IPS-NIHi7 (cell line): ENCODE results near the gene STK39.

Experiments used
- DNase-seq: peaks from one replicate; pipeline ENCODE4 v3.0.0; 2012; ENCODE audit warnings: mixed read lengths; ENCODE audit errors: extremely low spot score

Gene STK39

DNA sequence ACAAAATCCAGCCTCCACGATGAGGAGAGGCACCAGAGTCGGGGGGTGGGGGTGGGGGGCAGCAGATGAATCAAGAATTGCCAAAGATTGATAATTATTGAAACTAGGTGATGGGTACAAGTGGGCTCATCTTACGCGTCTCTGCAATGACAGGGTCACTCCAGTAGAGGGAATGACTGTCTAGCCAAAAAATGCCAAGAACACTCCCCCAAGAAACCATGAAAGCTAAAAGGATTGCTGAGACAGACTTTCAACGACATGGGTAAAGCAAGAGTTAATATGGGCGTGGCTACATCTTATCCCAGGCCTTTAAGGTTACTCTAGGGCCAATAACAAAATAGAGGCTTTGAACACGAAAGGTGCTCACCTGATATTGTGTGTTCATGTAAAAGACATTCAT, 86.5 kb downstream of the STK39 start:
- peak; percentile 79 for DNase-seq

DNA sequence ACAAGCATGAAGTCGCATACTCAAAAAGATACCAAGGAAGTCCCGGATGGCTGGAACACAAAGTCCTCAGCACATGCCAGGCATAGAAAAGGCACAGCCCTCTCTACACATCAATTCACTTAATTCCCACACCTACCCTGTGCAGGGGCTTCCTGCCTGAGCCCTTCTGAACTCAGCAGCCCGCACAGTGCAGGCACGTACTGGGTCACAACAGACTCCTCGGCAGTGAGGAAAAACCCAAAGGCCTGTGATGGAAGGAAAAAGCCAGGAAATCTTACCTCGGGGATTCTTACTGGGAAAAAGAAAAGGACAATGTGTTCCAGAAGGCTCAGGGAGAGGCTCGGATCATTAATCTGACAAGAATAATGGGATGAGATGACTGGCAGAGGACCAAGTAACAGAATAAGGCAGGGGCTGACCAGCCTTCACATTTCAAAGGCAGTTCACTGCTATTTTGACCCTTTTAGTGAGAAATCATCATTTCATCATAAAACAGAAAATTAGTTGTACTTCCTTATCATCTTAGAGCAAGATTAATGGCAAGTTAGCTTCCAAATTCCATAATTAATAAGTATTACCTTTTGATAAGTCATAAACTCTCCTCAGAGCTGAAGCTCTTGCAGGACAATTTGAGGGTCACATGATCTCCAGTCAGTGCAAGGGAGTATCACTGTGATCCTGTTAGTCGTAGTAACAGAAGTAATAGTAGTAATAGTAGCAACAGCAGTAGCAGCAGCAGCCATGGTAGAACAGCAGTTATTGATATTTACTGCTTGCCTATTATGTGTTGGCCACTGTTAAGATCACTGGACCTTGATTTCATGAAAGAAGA, 87.4 kb downstream of the STK39 start:
- no peak for DNase-seq

DNA sequence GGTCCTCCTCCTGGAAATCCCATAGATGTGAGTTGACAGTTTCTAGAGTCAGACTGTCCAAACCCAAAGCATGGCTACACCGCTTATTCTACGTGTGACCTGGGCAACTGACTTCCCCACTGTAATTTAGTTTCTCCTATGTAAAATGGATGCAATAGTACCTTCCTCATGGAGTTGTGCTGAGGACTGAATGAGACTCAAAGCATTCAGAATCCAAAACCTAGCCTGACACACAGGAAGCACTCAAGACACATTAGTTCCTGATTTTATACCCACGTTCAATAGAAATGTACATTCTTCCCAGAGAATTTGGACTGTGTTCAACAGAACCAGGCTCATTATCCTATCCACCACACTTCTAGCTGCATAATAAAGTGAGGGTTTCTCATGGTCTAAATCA, 88.8 kb downstream of the STK39 start:
- DNase-seq = no peak

DNA sequence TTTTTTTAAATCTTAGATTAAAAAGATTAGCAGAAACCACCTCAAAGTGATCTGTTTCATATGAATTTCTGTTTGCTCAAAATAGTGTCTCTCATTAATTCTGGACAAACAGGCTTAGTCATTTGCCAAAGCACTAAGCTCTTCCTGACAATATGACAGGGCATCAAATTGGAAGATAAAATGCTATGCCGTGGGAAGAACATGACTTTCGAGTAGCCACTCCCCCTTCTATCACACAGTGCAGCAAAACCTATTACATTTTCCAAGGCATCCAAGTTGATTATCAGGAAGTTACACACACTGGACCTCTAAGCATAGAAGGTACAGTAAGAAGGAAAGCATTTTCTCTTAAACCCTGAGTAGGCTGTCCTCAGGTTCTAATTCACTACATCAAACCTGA, 89.5 kb downstream of the STK39 start:
- DNase-seq = no peak

DNA sequence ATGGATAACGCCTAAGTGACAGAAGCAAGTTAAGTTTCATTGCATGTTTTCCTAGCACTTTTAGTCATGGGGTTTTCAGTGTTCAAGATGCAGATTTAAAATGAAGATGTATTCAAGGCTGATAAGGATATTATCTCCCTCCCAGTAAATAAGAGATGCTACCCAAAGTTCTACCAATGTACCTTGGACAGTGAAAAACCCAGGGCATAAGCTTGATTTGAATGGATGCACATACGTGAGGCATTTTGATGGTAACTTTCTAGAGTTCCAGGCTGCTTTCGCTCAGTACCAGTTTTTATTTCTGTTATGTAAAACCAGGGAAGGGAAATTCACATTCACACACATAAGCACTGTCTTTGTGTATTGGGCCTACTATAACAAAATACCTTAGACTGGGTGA, 90.3 kb downstream of the STK39 start:
- no peak for DNase-seq

DNA sequence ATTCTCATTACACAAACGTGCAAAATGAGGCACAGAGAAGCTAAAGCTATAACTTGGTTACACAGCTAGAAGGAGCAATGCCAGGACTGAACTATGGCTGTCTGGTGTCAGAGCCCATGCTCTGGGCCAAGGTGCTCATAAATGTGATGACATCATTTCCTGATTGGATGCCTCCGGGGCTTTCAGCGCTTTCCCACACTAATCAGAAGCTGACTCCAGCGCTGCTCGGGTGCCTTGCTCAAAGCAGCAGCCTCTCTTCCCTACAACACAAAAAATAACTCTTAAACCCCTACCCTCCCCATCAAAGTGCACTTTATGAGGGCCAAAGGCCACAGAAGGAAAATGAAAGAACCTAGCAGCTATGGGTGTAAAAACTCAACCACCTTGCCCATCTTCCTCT, 90.7 kb downstream of the STK39 start:
- no peak for DNase-seq

DNA sequence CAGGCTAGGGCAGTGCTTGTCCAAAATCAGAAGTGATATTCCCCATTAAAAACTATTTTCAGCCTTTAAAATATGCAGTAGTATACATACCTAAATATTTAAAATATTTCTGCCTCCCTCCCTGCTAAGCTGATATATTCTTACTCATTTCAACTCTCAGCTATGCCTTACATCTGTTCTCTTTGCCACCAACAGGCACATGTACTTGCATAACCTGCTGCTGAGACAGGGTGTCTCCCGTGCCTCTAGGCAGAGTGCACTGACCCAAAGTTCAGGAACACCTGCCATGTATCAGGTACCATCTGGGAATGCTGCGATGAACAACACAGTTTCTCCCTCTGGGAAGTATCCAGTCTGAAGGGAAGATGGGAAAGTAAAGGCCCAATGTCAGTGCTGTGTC, 91.7 kb downstream of the STK39 start:
- no peak for DNase-seq

DNA sequence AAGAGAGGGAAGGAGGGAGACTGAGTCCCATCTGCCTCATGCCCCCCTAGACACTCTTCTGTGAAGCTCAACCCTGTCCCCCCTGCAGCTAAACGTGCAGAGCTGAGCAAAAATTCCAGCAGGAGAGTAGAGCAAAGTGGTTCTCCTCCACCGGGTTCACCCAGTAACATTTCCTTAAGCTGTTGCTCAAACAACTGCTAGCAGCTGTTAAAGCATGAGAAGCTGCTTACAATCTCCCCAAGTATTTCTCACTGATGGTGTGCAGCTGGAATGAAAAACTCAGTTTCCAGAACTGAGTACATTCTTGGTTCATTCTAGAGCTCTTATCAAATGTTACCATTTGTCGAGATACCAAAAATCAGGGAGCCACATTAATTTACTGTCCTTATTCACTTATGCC, 92.3 kb downstream of the STK39 start:
- DNase-seq = no peak

DNA sequence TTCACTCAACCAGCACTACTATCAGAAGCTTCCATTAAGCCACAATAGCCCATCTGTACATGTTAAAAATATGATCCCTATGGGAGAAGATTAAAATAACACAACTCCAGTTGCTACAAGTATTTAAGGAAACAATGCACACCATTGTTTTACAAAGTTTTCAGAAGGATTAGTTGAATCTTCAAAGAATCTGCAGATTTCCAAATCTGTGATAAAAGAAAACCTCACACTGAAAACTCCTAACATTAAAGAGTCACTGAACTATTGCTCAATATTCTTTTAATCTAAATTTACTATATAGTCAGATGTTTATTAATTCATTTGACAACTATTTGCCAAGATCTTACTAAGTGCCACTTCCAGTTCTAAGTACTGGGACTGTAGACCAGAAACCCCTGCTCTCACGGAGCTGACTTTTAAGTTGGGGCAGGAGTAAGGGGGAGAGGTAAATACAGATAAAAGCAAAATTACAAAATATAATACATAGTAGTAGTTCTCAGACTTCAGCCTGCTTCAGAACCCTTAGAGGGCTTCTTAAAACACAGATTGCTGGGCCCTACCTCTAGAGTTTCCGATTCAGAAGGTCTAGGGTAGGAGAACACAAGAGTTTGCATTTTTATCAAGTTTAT, 94.4 kb downstream of the STK39 start:
- no peak for DNase-seq

DNA sequence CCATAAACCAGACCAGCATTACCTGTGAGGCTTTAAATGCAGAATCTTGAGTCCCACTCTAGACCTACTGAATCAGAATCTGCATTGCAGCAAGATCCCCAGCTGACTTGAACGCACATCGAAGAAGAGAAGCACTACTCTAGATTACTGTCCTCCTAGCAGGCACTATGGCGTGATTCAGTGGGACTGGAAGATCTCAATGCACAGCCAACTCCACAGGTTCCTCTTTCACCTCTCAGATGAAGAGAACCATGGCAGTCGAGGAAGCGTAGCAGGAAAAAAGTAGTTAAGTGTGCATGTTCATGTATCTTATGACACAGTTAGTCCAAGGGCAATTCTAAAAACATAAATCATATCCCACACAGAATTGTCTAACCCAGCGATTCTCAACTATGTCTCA, 97.4 kb downstream of the STK39 start:
- no peak for DNase-seq

DNA sequence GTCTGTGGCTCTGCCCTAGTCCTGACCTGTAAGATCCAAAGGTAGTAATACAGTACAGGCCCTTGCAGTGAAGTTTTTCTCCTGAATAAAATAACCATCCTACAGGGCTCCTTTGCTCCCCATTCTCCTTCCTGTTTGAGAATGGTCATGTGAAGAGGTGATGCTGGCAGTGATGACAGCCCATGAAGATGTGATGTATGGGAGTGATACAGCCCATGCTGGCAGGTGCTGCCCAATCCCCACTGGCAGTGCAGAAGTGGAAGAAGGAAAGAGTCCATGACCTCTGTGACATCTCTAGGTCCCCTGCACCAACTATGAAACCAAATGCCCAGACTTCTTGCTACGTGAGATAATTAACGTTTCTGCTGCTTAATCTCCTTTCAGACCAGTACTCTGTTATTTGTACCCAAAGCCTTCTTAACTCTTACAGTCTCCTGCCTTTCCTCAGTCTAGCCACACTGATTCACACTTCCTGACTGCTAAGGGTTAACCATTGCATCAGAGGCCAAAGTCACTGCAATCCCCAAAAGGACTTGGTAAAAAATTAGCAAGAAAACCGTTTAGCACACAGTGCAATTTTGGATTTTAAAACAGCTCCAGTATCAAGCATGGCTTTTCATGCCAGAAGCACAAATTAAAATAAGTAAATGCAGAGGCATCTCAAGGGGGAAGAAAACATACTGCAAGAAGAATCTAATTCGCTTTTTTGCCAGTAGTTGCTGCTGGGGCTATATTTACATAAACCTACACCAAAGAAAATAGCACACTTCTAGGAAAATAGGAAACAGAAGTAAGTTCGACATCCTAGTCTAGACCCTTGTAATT, 98.0 kb downstream of the STK39 start:
- no peak for DNase-seq

DNA sequence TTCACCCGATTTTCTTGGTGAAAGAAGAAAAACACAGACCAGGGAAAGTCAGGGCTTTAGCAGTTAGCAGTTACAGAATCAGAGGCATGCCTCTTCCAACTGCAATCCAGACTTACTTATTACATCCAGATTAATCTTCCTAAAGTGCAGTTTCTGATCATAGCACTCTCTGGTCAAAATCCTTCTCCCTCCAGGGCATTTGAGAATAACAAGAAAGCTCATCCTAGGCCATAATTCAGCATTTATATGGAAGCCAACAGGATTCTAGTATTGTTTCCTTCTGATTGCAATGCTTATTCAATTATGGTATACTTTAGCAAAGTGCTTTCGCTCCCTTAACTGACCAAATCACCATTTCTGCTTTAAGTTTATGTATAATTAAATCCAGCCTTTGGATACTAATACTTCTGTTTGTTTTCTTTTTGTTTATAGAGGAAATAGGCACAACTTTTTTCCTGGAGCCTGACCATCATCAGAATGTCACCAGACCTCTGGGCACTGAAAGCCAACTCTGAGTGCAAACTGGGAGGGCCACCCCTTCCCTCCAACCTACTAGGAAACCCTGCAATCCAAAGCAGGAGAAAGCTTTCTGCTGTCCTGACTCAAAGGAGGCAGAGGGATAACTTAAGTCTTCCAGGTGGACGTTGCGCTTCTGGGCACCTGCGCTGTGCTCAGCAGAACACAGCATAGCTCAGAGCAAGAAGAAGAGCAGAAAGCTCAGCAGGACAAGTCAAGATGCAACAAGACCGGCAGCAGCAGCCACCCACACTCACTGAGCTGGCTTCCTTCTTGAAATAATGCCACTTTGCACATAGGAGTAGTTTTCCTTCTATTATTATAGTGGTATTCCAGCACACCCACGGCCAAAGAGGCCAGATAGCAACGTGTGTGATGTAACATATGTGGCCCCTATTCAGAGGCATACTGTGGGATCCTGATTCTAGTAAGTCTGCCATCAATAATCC, 99.3 kb downstream of the STK39 start:
- no peak for DNase-seq

DNA sequence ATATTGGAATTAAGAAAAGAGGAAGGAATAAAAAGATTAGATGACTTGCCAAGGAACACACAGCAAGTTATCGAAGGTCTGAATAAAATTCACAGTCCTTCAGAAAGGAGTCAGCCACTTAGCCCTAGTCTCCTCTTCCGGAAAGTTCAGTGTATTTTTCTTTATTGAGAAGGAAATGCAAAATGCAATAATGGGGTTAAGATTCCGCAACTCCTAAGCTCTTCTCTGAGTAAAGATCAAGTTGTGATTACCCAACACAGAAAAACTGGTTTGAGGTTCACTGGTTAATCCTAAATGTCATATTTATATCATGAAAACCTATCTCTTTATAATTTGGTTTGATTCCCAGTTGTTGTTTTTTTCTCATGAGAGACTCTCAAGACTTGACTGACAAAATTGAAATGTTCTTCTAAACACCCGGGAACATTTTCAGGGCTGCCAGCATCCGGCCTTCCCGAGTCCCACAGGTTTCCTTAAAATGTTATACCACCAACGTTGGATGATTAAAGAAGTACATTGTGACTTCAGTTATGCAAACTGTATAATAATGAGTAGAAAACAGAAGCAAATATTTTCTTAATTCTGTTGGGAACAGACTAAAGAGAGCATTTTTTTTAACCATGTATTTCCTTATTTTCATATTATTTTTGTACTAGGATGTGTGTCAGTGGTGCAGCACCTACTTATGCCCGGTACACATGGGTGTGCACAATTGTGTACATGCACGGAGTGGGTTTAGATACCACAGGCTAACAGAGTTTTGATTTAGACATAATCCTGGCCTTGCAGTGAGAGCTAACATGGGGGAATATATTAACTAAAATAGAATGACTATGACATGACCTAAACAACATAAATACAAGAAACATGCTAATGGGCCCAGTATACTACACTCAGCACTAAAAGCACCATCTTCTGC, 100.2 kb downstream of the STK39 start:
- no peak for DNase-seq

DNA sequence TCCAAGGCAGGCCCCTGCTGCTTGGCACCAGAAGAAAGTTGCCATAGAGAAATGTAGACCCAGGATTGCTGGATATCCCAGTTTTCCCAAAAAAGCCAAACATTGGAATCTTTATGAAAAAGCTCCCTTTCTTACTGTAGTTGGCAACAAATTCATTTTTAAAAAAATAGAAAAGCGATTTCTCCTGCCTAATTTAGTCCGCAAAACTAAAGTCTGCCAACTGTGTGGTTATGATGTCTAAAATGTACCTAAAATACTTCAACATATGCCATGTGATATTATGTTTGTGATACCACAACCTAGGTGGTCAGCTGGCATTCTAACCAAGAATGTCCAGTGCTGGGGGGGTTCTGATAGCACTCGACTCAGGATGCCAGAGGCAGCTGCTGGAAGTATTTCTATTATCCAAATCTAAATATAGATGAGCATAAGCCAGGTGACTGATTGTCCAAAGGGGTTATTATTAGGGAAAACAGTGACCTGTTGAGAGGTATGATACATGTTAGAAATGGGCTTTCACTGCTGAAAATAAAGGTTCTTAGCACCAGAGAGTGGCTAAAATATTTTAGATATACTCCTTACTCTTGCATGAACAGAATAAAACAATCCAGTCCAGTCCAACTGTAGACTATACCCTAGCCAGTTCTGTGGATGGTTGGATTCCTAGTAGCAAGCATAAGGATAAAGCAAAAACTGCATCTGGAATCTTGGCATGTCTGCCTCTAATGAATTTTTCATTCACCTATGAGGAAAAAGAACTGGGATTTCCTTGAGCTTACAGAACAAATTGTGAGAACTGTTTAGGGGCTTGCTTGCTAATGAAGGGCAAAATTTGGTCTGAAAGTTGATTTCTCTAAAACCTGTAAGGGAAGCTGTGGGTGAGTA, 101.7 kb downstream of the STK39 start:
- no peak for DNase-seq

DNA sequence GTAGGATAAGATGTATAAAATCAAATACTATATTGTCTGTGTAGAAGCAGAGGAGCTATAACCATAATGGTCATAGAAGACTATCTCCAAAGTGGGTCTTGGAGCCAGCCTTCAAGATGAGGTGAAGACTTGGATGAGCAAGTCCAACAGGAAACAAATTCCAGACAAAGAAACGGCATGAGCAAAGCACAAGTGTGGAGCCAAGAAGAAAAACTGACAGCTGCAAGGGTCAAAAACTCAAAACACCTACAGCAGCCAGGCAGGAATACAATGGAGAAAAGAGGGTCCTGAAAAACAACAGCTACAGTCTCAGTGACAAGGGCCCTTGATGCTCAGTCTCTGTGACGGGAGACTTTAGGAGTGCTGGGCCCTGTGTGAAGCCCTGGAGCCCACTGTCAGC, 102.4 kb downstream of the STK39 start:
- DNase-seq = no peak

DNA sequence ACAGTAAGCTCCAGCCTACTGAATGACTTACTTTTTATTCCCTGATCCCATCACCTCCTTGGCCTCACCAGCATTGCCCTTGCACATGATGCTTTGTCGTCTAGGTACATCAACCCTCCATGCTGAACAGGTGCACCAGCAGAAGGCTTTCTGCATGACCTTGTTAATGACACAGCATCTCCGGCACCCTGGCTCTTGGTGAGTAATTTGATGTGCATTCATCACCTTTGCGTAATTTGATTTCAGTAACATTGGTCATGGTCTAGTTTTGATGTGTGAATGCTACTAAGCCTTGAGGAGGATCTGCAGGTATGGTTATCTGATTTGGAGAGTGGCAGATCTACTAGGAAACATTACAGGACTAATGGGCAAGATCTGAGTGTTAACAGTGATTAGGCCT, 103.6 kb downstream of the STK39 start:
- DNase-seq = no peak

DNA sequence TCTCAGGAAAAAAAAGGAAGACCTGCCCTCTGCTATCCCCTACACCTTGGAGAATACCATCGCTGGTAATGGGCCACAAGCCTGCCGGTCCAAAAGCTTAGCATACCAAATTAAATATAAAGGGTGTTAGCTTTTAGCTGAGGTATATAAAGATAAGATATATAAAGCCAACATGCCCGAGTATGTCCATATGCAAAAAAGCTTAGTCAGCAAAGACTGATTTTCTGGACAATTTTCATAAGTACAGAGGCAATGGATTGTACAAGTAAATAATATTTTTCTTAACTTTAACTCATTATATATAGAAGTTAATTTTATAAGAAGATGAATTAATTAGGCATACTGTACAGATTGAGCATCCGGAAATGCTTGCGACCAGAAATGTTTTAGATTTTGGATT, 106.5 kb downstream of the STK39 start:
- no peak for DNase-seq

DNA sequence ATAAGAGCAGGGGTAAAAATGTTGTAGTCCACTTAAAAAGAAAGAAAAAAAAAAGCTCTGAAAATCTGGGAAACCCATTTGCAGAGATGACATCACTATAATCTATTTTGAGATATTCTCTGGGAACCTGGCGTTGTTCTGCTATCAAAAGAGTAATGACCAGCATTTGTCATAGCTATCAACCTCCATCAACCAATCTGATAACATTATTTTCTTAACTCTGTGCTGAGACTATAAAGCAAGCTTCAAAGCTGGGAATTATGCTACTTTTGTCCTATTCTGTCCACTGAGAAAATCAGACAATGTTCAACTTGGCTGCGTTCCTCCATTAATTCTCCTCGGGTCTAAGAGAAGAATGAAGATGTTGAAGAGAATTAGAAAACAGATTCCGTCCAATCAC, 107.5 kb downstream of the STK39 start:
- no peak for DNase-seq

DNA sequence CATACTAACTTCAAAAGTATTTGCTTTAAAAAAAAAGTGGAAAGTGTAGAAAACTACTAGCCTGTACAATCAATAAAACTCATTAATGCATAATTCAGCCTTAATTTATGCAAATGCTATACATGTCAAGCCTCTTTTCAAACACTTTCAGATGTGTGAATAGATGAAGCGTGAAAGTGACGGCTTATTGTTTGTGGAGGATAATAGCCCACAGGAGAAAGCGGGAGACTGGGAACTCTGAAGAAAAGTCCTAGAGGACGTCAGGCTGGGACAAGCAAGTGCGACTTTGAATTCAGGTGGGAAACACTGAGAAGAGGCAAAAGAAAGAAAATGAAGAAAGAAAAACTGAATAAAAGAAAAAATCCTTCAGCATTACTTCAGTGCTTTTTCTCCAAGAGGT, 108.5 kb downstream of the STK39 start:
- DNase-seq = no peak
